Brain microvascular endothelial cell (primary cell): ENCODE data around the gene ADGRG6.

Source experiments
- DNase-seq: peaks from one replicate; pipeline ENCODE4 v3.0.0-alpha.2; 2020
- H3K27ac ChIP-seq: fragments of 250-450 bp; sonication (Bioruptor Pico); 2 replicates; pipeline ENCODE4 v1.5.1; 2020; ENCODE audit warnings: mild to moderate bottlenecking, moderate library complexity
- H3K27me3 ChIP-seq: fragments of 250-450 bp; sonication (Bioruptor Pico); replicated peaks from 2 replicates; pipeline ENCODE4 v1.5.1; 2020; ENCODE audit warnings: mild to moderate bottlenecking
- H3K36me3 ChIP-seq: fragments of 250-450 bp; sonication (Bioruptor Pico); replicated peaks from 2 replicates; pipeline ENCODE4 v1.5.1; 2020; ENCODE audit warnings: mild to moderate bottlenecking
- H3K4me3 ChIP-seq: 2 replicates; pipeline ENCODE4 v1.5.1; 2011; ENCODE audit warnings: low read depth, mild to moderate bottlenecking, control low read depth, low read length, moderate library complexity
- CTCF ChIP-seq: IDR thresholded peaks from 2 replicates; pipeline ENCODE4 v1.5.1; 2011; ENCODE audit warnings: low read depth, mild to moderate bottlenecking, moderate library complexity, low read length, control low read depth, inconsistent platforms; ENCODE audit errors: missing control alignments
- in situ Hi-C: cut with HindIII; loops from 2 replicates; pipeline ENCODE4 v1.10.0; 2017; ENCODE audit warnings: low sequenced_read_pairs, low pct_ligation_motif_present

ADGRG6 gene

GRCh38 chr6:142301651-142302391 is at the start of gene ADGRG6:
Gene ADGRG6, plus strand, starts transcription at chr6:142302007. Its CDS starts 323 bp downstream, at chr6:142302330.
- in situ Hi-C loops: no loop called here
- Histone ChIP-seq H3K27ac (no peak within 1 kb of the TSS), H3K36me3 (no peaks in the 10 kb centered on the region), H3K4me3 (peak within 1 kb of the TSS; percentile 71), H3K27me3 (no peaks in the 10 kb centered on the region)
- DNase-seq: no peak
- no peak for TF ChIP-seq CTCF

GRCh38 chr6:142254513-142254912 is 47.3 kb upstream of the ADGRG6 start:
- Histone ChIP-seq H3K4me3 (no peak overlapping the region), H3K27ac (no peak overlapping the region), H3K36me3 (no peaks in the 10 kb centered on the region), H3K27me3 (no peaks in the 10 kb centered on the region)
- TF ChIP-seq CTCF: no peak
- DNase-seq: no peak
- in situ Hi-C loops: no loop called here

GRCh38 chr6:142255785-142256184 is 46.0 kb upstream of the ADGRG6 start:
- no peak overlapping the region for H3K4me3 ChIP-seq
- no peaks in the 10 kb centered on the region for H3K27me3 ChIP-seq
- H3K27ac ChIP-seq: no peak overlapping the region
- DNase-seq: no peak
- in situ Hi-C loops: no loop called here
- TF ChIP-seq CTCF: no peak
- H3K36me3 ChIP-seq: no peaks in the 10 kb centered on the region

GRCh38 chr6:142258305-142258704 is 43.5 kb upstream of the ADGRG6 start:
- H3K4me3 ChIP-seq: no peak overlapping the region
- no peaks in the 10 kb centered on the region for H3K27me3 ChIP-seq
- no peaks in the 10 kb centered on the region for H3K36me3 ChIP-seq
- H3K27ac ChIP-seq: no peak overlapping the region
- in situ Hi-C loops: no loop called here
- TF ChIP-seq CTCF: no peak
- no peak for DNase-seq

GRCh38 chr6:142258757-142259156 is 43.0 kb upstream of the ADGRG6 start:
- no peaks in the 10 kb centered on the region for H3K36me3 ChIP-seq
- no peak overlapping the region for H3K27ac ChIP-seq
- H3K27me3 ChIP-seq: no peaks in the 10 kb centered on the region
- H3K4me3 ChIP-seq: no peak overlapping the region
- in situ Hi-C loops: no loop called here
- TF ChIP-seq CTCF: no peak
- no peak for DNase-seq

- no peak overlapping the region for H3K4me3 ChIP-seq
- H3K27me3 ChIP-seq: no peaks in the 10 kb centered on the region
- H3K27ac ChIP-seq: no peak overlapping the region
- no peaks in the 10 kb centered on the region for H3K36me3 ChIP-seq
- no peak for TF ChIP-seq CTCF
- DNase-seq: no peak
- in situ Hi-C loops: no loop called here
Measured at GRCh38 chr6:142260748-142261147, 41.1 kb upstream of the ADGRG6 start.
